Measurements from ENCODE around the gene ATP8B3. TPM values are rescaled to one million over a fixed set of nuclear protein-coding genes. Genes with fewer than 3 reads are reported as not detected.

Gene ATP8B3
- total RNA-seq, 1 donor from 2014 or later = 3.0 TPM

DNA sequence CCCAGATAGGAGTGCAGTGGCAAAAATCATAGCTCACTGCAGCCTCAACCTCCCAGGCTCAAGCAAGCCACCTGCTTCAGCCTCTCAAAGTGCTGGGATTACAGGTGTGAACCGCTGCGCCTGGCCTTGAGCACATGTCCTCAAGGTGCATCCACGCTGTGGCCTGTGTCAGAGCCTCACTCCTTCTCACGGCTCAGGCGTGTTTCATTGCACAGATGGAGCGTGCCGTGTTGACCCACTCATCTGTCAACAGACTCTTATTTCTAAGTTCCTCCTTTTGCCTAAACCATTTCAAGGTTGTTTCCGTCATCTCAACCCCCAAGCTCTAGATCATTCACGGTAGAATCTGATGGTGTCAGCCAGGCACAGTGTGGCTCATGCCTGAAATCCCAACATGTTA, 28.2 kb downstream of the ATP8B3 start:
- Mint-ChIP-seq H3K9me3 (ENCODE audit: unreplicated experiment) (peaks cover 14% of the 10 kb centered on the region), H3K4me1 (ENCODE audit: low read depth, unreplicated experiment) (no peaks in the 10 kb centered on the region), H3K27me3 (ENCODE audit: low read depth, unreplicated experiment) (peaks cover 65% of the 10 kb centered on the region), H3K36me3 (ENCODE audit: low read depth, unreplicated experiment) (peaks cover 6% of the 10 kb centered on the region), H3K27ac (ENCODE audit: unreplicated experiment) (no peak overlapping the region), H3K4me3 (ENCODE audit: unreplicated experiment) (no peak overlapping the region)
- Histone ChIP-seq H3K79me2 (ENCODE audit: insufficient read depth, low read length) (no peaks in the 10 kb centered on the region), H3K4me2 (ENCODE audit: low read length) (no peak overlapping the region), H2AFZ (ENCODE audit: low read depth, low read length) (no peak overlapping the region), H3K4me3 (ENCODE audit: insufficient read depth, low read depth, low read length) (no peak overlapping the region), H3K36me3 (ENCODE audit: insufficient read depth, low read length) (no peaks in the 10 kb centered on the region), H3K27me3 (ENCODE audit: insufficient read depth, low read length) (peaks cover 24% of the 10 kb centered on the region), H3K9ac (ENCODE audit: low read length) (no peak overlapping the region), H4K20me1 (ENCODE audit: insufficient read depth, low read length) (no peaks in the 10 kb centered on the region), H3K27ac (ENCODE audit: low read depth, low read length) (no peak overlapping the region), H3K4me1 (ENCODE audit: insufficient read depth, low read length) (no peaks in the 10 kb centered on the region), H3K9me3 (ENCODE audit: insufficient read depth, low read depth, low read length) (peaks cover 14% of the 10 kb centered on the region)
- DNase-seq (ENCODE audit: low read depth) (no peak), FAIRE-seq (no peak)
- TF ChIP-seq EZH2 (IDR thresholded peaks at IDR 0.05; ENCODE audit: insufficient read depth, low read length) (no peak), CTCF (IDR thresholded peaks at IDR 0.05; ENCODE audit: insufficient read depth, low read depth, low read length) (no peak)

GRCh38 chr19:1783354-1783753, 28.7 kb downstream of the ATP8B3 start:
- Histone ChIP-seq H3K79me2 (ENCODE audit: insufficient read depth, low read length) (no peaks in the 10 kb centered on the region), H3K9me3 (ENCODE audit: insufficient read depth, low read depth, low read length) (peaks cover 14% of the 10 kb centered on the region), H3K27ac (ENCODE audit: low read depth, low read length) (no peak overlapping the region), H3K36me3 (ENCODE audit: insufficient read depth, low read length) (no peaks in the 10 kb centered on the region), H3K9ac (ENCODE audit: low read length) (no peak overlapping the region), H2AFZ (ENCODE audit: low read depth, low read length) (no peak overlapping the region), H3K27me3 (ENCODE audit: insufficient read depth, low read length) (peaks cover 26% of the 10 kb centered on the region), H3K4me3 (ENCODE audit: insufficient read depth, low read depth, low read length) (no peak overlapping the region), H4K20me1 (ENCODE audit: insufficient read depth, low read length) (no peaks in the 10 kb centered on the region), H3K4me1 (ENCODE audit: insufficient read depth, low read length) (no peaks in the 10 kb centered on the region), H3K4me2 (ENCODE audit: low read length) (no peak overlapping the region)
- no peak for FAIRE-seq
- Mint-ChIP-seq H3K4me3 (ENCODE audit: unreplicated experiment) (no peak overlapping the region), H3K9me3 (ENCODE audit: unreplicated experiment) (peaks cover 14% of the 10 kb centered on the region), H3K27ac (ENCODE audit: unreplicated experiment) (no peak overlapping the region), H3K27me3 (ENCODE audit: low read depth, unreplicated experiment) (peaks cover 62% of the 10 kb centered on the region), H3K36me3 (ENCODE audit: low read depth, unreplicated experiment) (peaks cover 6% of the 10 kb centered on the region), H3K4me1 (ENCODE audit: low read depth, unreplicated experiment) (no peaks in the 10 kb centered on the region)
- no peak for TF ChIP-seq CTCF (IDR thresholded peaks at IDR 0.05; ENCODE audit: insufficient read depth, low read depth, low read length)
- no peak for TF ChIP-seq EZH2 (IDR thresholded peaks at IDR 0.05; ENCODE audit: insufficient read depth, low read length)
- no peak for DNase-seq (ENCODE audit: low read depth)

DNA sequence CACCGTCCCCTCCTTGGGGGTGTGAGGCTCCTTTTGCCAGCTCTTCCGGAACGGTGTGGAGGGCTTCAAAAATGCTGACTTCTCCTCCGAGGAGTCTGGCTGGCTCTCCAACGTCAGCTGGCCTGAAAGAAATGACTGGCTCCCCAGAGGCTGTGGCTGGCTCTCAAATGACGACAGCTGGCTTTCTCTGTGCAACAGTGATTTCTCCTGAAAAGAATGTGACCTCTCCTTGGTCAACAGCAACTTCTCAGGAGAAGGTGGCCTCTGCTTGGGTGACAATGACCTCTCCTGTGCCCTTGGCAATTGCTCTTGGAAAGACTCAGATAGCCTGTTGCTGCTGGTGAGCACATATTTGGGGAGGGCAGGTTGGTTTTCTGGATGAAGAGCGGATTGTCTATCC, 29.6 kb downstream of the ATP8B3 start:
- peaks cover 14% of the 10 kb centered on the region for H3K9me3 ChIP-seq (ENCODE audit: insufficient read depth, low read depth, low read length)
- no peak overlapping the region for H3K27ac ChIP-seq (ENCODE audit: low read depth, low read length)
- no peaks in the 10 kb centered on the region for H3K79me2 ChIP-seq (ENCODE audit: insufficient read depth, low read length)
- peaks cover 14% of the 10 kb centered on the region for H3K9me3 Mint-ChIP-seq (ENCODE audit: unreplicated experiment)
- no peaks in the 10 kb centered on the region for H3K4me1 Mint-ChIP-seq (ENCODE audit: low read depth, unreplicated experiment)
- FAIRE-seq (no peak), DNase-seq (ENCODE audit: low read depth) (no peak)
- no peaks in the 10 kb centered on the region for H4K20me1 ChIP-seq (ENCODE audit: insufficient read depth, low read length)
- H3K9ac ChIP-seq (ENCODE audit: low read length) = no peak overlapping the region
- H3K27ac Mint-ChIP-seq (ENCODE audit: unreplicated experiment) = no peak overlapping the region
- peaks cover 6% of the 10 kb centered on the region for H3K36me3 Mint-ChIP-seq (ENCODE audit: low read depth, unreplicated experiment)
- peaks cover 63% of the 10 kb centered on the region for H3K27me3 Mint-ChIP-seq (ENCODE audit: low read depth, unreplicated experiment)
- H3K4me3 Mint-ChIP-seq (ENCODE audit: unreplicated experiment) = no peak overlapping the region
- TF ChIP-seq CTCF (IDR thresholded peaks at IDR 0.05; ENCODE audit: insufficient read depth, low read depth, low read length) (no peak), EZH2 (IDR thresholded peaks at IDR 0.05; ENCODE audit: insufficient read depth, low read length) (no peak)
- H3K4me3 ChIP-seq (ENCODE audit: insufficient read depth, low read depth, low read length) = no peak overlapping the region
- H3K4me2 ChIP-seq (ENCODE audit: low read length) = no peak overlapping the region
- no peaks in the 10 kb centered on the region for H3K36me3 ChIP-seq (ENCODE audit: insufficient read depth, low read length)
- no peak overlapping the region for H2AFZ ChIP-seq (ENCODE audit: low read depth, low read length)
- peaks cover 25% of the 10 kb centered on the region for H3K27me3 ChIP-seq (ENCODE audit: insufficient read depth, low read length)
- H3K4me1 ChIP-seq (ENCODE audit: insufficient read depth, low read length) = no peaks in the 10 kb centered on the region
